ENCODE data around the gene RBFOX1.

The RBFOX1 gene

DNA sequence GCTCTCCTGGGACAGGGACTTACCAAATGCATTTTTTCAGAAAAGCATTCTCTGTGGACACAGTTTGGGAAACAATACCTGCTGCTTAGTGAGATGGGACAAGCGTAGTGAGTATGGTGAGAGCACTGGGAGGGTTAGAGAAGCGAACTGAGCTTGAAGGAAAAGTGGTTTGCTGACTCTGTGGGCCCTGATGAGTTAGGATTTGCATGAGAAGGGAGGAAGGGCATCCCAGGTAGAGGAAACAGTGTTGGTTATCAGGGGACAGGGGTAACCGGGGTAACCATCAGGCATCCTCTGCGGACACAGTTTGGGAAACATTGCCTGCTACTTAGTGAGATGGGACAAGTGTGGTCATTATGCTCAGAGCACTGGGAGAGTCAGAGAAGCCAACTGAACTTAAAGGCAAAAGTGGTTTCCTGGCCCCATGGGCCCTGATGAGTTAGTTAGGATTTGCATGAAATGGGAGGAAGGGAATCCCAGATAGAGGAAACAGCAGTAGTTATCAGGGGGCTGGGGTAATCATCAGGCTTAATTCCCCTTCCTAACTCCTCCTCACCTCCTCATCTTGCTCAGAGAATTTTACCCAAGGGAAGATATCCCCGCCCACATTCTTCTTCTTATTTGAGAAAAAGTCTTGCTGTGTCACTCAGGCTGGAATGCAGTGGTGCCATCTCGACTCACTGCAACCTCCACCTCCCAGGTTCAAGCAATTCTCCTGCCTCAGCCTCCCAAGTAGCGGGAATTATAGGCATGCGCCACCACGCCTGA lies 319.3 kb downstream of the RBFOX1 start:
- TF ChIP-seq, protein P1, sequence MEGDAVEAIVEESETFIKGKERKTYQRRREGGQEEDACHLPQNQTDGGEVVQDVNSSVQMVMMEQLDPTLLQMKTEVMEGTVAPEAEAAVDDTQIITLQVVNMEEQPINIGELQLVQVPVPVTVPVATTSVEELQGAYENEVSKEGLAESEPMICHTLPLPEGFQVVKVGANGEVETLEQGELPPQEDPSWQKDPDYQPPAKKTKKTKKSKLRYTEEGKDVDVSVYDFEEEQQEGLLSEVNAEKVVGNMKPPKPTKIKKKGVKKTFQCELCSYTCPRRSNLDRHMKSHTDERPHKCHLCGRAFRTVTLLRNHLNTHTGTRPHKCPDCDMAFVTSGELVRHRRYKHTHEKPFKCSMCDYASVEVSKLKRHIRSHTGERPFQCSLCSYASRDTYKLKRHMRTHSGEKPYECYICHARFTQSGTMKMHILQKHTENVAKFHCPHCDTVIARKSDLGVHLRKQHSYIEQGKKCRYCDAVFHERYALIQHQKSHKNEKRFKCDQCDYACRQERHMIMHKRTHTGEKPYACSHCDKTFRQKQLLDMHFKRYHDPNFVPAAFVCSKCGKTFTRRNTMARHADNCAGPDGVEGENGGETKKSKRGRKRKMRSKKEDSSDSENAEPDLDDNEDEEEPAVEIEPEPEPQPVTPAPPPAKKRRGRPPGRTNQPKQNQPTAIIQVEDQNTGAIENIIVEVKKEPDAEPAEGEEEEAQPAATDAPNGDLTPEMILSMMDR (IDR thresholded peaks at IDR 0.05), result no peak
- DNase-seq (ENCODE audit: low spot score), result no peak
- Histone ChIP-seq H3K4me3 (no peak overlapping the region), H3K27ac (no peak overlapping the region)

- Histone ChIP-seq H3K27ac (no peak overlapping the region), H3K4me3 (no peak overlapping the region)
- TF ChIP-seq, protein P1 (IDR thresholded peaks at IDR 0.05), result no peak
- no peak for DNase-seq (ENCODE audit: low spot score)
Observed at GRCh38 chr16:7653746-7654461, 321.3 kb downstream of the RBFOX1 start.

GRCh38 chr16:7675628-7676027 lies 343.0 kb downstream of the RBFOX1 start:
- DNase-seq (ENCODE audit: low spot score), result no peak
- Histone ChIP-seq H3K4me3 (no peak overlapping the region), H3K27ac (no peak overlapping the region)
- TF ChIP-seq, protein P1 (IDR thresholded peaks at IDR 0.05), result no peak

GRCh38 chr16:7680296-7680695 lies 347.7 kb downstream of the RBFOX1 start:
- TF ChIP-seq, protein P1 (IDR thresholded peaks at IDR 0.05), result no peak
- Histone ChIP-seq H3K4me3 (no peak overlapping the region), H3K27ac (no peak overlapping the region)
- DNase-seq (ENCODE audit: low spot score), result no peak

DNA sequence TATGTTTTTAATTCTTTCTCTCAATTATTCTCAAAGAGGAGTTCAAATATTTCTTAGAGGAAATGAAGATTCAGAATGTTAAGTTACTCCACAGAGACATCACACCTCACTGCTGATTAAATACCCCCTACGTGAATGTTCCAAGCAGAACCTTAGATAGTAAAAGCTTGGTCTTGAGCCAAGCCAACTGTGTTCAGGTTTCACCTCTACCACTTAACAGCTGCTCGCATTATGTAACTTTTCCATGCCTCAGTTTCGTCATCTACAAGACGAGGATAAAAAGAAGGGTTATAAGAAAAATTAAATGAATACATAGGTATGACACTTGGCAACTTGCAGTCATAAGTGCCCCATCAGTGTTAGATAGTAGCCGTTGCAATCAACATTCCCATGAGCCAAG lies 356.2 kb downstream of the RBFOX1 start:
- TF ChIP-seq, protein P1 (IDR thresholded peaks at IDR 0.05), result no peak
- DNase-seq (ENCODE audit: low spot score), result no peak
- Histone ChIP-seq H3K4me3 (no peak overlapping the region), H3K27ac (no peak overlapping the region)

DNA sequence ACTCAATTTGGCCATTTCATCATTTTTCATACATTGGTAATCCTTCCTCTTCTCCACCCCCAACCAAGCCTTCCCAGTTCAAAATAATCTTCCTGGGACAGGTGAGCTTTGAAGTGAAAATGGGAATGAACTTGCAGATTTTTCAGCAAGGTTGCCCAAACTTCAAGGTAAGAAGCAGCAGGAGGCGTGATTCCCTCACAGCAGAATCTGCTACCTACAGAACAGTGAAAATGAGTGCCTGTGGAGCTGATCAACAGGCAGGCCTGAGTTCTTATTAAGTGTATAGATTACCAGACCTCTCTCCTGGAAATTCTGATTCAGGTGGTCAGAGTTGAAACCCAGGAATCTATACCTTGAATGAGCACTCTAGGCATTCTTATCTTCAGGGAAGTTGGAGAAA lies 356.6 kb downstream of the RBFOX1 start:
- Histone ChIP-seq H3K27ac (no peak overlapping the region), H3K4me3 (no peak overlapping the region)
- DNase-seq (ENCODE audit: low spot score), result no peak
- TF ChIP-seq, protein P1 (IDR thresholded peaks at IDR 0.05), result no peak

DNA sequence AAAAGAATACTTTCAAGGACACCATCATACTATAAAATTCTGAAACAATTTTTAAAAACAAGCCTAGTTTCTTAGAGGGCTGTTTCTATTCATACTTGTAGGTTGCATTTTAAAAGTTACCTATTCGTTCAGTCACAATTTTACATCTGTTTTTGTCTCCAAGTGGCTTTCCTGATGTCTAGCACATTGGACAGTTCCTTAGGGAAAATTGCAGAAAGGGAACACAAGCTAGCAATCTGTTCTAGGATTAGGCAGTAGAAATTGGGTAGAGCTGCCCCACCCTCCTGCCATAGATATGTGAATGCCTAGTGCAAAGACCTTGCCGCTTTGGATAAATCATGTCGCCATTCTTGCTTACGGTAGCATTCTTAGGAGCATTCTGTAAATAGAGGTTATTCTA lies 358.9 kb downstream of the RBFOX1 start:
- no peak overlapping the region for H3K4me3 ChIP-seq
- no peak for DNase-seq (ENCODE audit: low spot score)
- H3K27ac ChIP-seq, result no peak overlapping the region
- TF ChIP-seq, protein P1 (IDR thresholded peaks at IDR 0.05), result no peak
